GM12878 (cell line): ENCODE data around the gene GPSM1. TPM values are rescaled to one million over a fixed set of nuclear protein-coding genes. Genes with fewer than 3 reads are reported as not detected.

ENCODE experiments used
- ATAC-seq: fragments of 200-7000 bp; cut with Tn5 transposase; 3 replicates; pipeline ENCODE4 v1.9.1; 2020; ENCODE audit warnings: mild to moderate bottlenecking, moderate library complexity
- BruUV-seq: library from RNA; stranded (reverse); fragments of 400-500 nt; replicated peaks from 2 replicates; lab custom pipeline; 2021; lab: Mats Ljungman, UMichigan
- CTCF ChIA-PET: fragments of 300-600 bp; sonication (Branson Sonifier 250); formaldehyde crosslinking; extraction: SDS; loops from one replicate; lab custom pipeline; 2021; ENCODE audit warnings: inconsistent platforms; lab: Yijun Ruan, JAX
- POLR2A ChIA-PET: fragments of 350-600 bp; formaldehyde crosslinking; extraction: SDS; loops from one replicate; lab custom pipeline; 2021; ENCODE audit warnings: inconsistent platforms; lab: Charles Lee
- RAD21 ChIA-PET: fragments of 300-600 bp; sonication (Branson Sonifier 250); formaldehyde crosslinking; loops from one replicate; lab custom pipeline; 2023; ENCODE audit warnings: antibody characterized with exemption; ENCODE audit not compliant: unreplicated experiment; lab: Charles Lee
- SMC1A ChIA-PET: fragments of 300-600 bp; sonication (Branson Sonifier 250); formaldehyde crosslinking; loops from one replicate; lab custom pipeline; 2023; ENCODE audit not compliant: unreplicated experiment, uncharacterized antibody; lab: Charles Lee
- DNase-seq: peaks from one replicate; pipeline ENCODE4 v3.0.0-alpha.2; 2011; ENCODE audit warnings: low read depth, low spot score
- FAIRE-seq: peaks from 3 replicates; lab custom pipeline; 2011; peaks lifted over from hg19 to GRCh38; lab: Jason Lieb, UNC
- H2AFZ ChIP-seq: 2 replicates; pipeline ENCODE4 v1.6.0; 2011; ENCODE audit warnings: low read depth, low read length, control low read depth; ENCODE audit not compliant: control insufficient read depth
- H3K27ac ChIP-seq: 2 replicates; pipeline ENCODE4 v1.5.1; 2011; ENCODE audit warnings: control low read depth; ENCODE audit not compliant: control insufficient read depth, insufficient read depth
- H3K27me3 ChIP-seq, 2 experiments: replicated peaks in 1 of 2; 2 replicates each; pipeline versions ENCODE4 v1.6.0 to v1.6.1; 2011; ENCODE audit warnings: low read length in 1 of 2; ENCODE audit not compliant: control insufficient read depth in 2 of 2, insufficient read depth in 2 of 2
- H3K36me3 ChIP-seq, 2 experiments: 2 replicates each; pipeline ENCODE4 v1.5.1; 2011; ENCODE audit warnings: low read length in 1 of 2; ENCODE audit not compliant: control insufficient read depth in 2 of 2, insufficient read depth in 2 of 2
- H3K4me1 ChIP-seq: 2 replicates; pipeline ENCODE4 v1.6.1; 2011; ENCODE audit warnings: mild to moderate bottlenecking, low read length, moderate library complexity, mixed read lengths; ENCODE audit not compliant: control insufficient read depth, insufficient read depth
- H3K4me2 ChIP-seq: 2 replicates; pipeline ENCODE4 v1.6.0; 2011; ENCODE audit warnings: control low read depth; ENCODE audit not compliant: control insufficient read depth, insufficient read depth
- H3K4me3 ChIP-seq: fragments of 200-600 bp; sonication (generic); 2 replicates; pipeline ENCODE4 v1.5.1; 2016
- H3K79me2 ChIP-seq: 2 replicates; pipeline ENCODE4 v1.6.0; 2011; ENCODE audit warnings: low read length; ENCODE audit not compliant: control insufficient read depth, insufficient read depth
- H3K9ac ChIP-seq: 2 replicates; pipeline ENCODE4 v1.8.0; 2011; ENCODE audit warnings: low read length, control low read depth, mixed read lengths; ENCODE audit not compliant: control insufficient read depth, insufficient read depth
- H3K9me3 ChIP-seq: replicated peaks from 3 replicates; pipeline ENCODE4 v1.5.1; 2011; ENCODE audit warnings: mild to moderate bottlenecking, low read length; ENCODE audit not compliant: control insufficient read depth, insufficient read depth
- H4K20me1 ChIP-seq: 2 replicates; pipeline ENCODE4 v1.6.0; 2011; ENCODE audit not compliant: control insufficient read depth, insufficient read depth
- BCLAF1 ChIP-seq: fragments of 450-650 bp; IDR thresholded peaks from 2 replicates; pipeline ENCODE4 v1.6.1; 2017; ENCODE audit warnings: antibody characterized with exemption, mild to moderate bottlenecking, moderate library complexity
- MTA2 ChIP-seq: fragments of 450-650 bp; IDR thresholded peaks from 2 replicates; pipeline ENCODE4 v1.6.1; 2016; ENCODE audit warnings: low read depth, mild to moderate bottlenecking, moderate library complexity
- NBN ChIP-seq: fragments of 450-650 bp; IDR thresholded peaks from 2 replicates; pipeline ENCODE4 v1.6.1; 2016
- NR2C2 ChIP-seq: IDR thresholded peaks from 2 replicates; pipeline ENCODE4 v1.6.1; 2011; ENCODE audit warnings: borderline replicate concordance, low read depth; ENCODE audit not compliant: control insufficient read depth, insufficient read length
- PAX5 ChIP-seq: IDR thresholded peaks from 2 replicates; pipeline ENCODE4 v1.6.1; 2011; ENCODE audit warnings: low read depth, low read length, borderline replicate concordance
- POLR2A ChIP-seq: IDR thresholded peaks from 2 replicates; pipeline ENCODE4 v1.6.1; 2011; ENCODE audit warnings: low read depth, mild to moderate bottlenecking, low read length
- POLR2AphosphoS2 ChIP-seq: IDR thresholded peaks from 2 replicates; pipeline ENCODE4 v1.6.1; 2011; ENCODE audit warnings: low read depth, mild to moderate bottlenecking, low read length, improper control_type of control experiment, moderate library complexity
- RB1 ChIP-seq: fragments of 450-650 bp; formaldehyde crosslinking; IDR thresholded peaks from 2 replicates; pipeline ENCODE4 v1.6.1; 2017; ENCODE audit warnings: mild to moderate bottlenecking, borderline replicate concordance
- STAT3 ChIP-seq: IDR thresholded peaks from 2 replicates; pipeline ENCODE4 v1.6.1; 2011; ENCODE audit warnings: low read depth, low read length, improper control_type of control experiment
- ZBTB11 ChIP-seq: fragments of 450-650 bp; formaldehyde crosslinking; IDR thresholded peaks from 2 replicates; pipeline ENCODE4 v1.5.0; 2022; ENCODE audit warnings: mild to moderate bottlenecking, missing genetic modification characterization
- ZNF687 ChIP-seq: fragments of 450-650 bp; IDR thresholded peaks from 2 replicates; pipeline ENCODE4 v1.6.1; 2017; ENCODE audit warnings: mild to moderate bottlenecking, moderate library complexity
- WGBS: methylation state at CpG from one replicate; pipeline ENCODE4 v1.1.6; 2016; ENCODE audit warnings: low lambda C conversion rate; ENCODE audit not compliant: insufficient replicate concordance, insufficient coverage; ENCODE audit errors: missing lambda C conversion rate; 5-methylcytosine and 5-hydroxymethylcytosine counted together
- in situ Hi-C: fragments of 300-500 bp; cut with MboI; formaldehyde crosslinking; loops from 9 replicates; pipeline ENCODE4 v1.14.3; 2018; ENCODE audit warnings: mixed read lengths
- intact Hi-C: fragments of 100-400 bp; cut with micrococcal nuclease; formaldehyde crosslinking; loops from one replicate; pipeline ENCODE4 v1.14.2; 2022; ENCODE audit not compliant: unreplicated experiment
- polyA plus RNA-seq, 11 experiments: library from polyadenylated mRNA; depleted of rRNA in 4 of 11; unstranded in 6 of 11; stranded (reverse) in 5 of 11; fragments of >200 nt; fragmentation: Nextera tagmentation in 4 of 11; fragmentation: Illumina TruSeq in 1 of 11; extraction: Ambion mirVana in 4 of 11; extraction: Trizol in 1 of 11; gene quantifications; 1 replicate in 1 of 11; 2 replicates in 10 of 11; pipeline versions ENCODE4 v1.2.1 to v1.2.3, GENCODE V29; 2011 to 2016; ENCODE audit warnings: inconsistent platforms in 2 of 11, missing spikeins in 2 of 11, low read depth in 1 of 11
- total RNA-seq, 4 experiments: library from RNA; depleted of rRNA in 3 of 4; stranded (reverse); fragments of >200 nt in 3 of 4; fragmentation: Illumina TruSeq in 1 of 4; extraction: Trizol in 1 of 4; gene quantifications; 2 replicates each; pipeline versions ENCODE4 v1.2.1 to v1.2.3, GENCODE V29; 2013 to 2021

GPSM1 gene
- total and polyA plus RNA-seq, 10 of the 15 experiments (the other 5 are each of a cell fraction or from before 2014, with no cell fraction given), result 0.04 to 0.10 (median 0.10) TPM; not detected in 7

GRCh38 chr9:136402067-136402466 lies 74.7 kb downstream of the GPSM1 start (continued):
- TF ChIP-seq BCLAF1 (no peak), STAT3 (no peak), ZBTB11 (CRISPR knock-in tag) (no peak), PAX5 (no peak)

- Histone ChIP-seq H3K27me3 (no peaks in the 10 kb centered on the region), H3K79me2 (peaks cover 32% of the 10 kb centered on the region), H4K20me1 (no peaks in the 10 kb centered on the region), H3K4me1 (peaks cover 41% of the 10 kb centered on the region), H3K9me3 (no peaks in the 10 kb centered on the region), H3K4me3 (peak overlapping the region; percentile 37; the same call in 1 of the 2 replicates), H3K27ac (peak overlapping the region; percentile 92), H3K9ac (peak overlapping the region; percentile 65), H2AFZ (no peak overlapping the region), H3K36me3 (peaks cover 7 to 18% of the 10 kb centered on the region in 2 experiments; a peak in 3 of 4 replicates), H3K4me2 (peak overlapping the region; percentile 90)
- WGBS, result 7% methylated on average over 5 of the region's 5 CpGs
- ATAC-seq (peak; percentile 78), DNase-seq (peak; percentile 51), FAIRE-seq (peak; percentile 65)
- ChIA-PET POLR2A (interaction anchor here (1.8 to 1.9 kb wide), 2 partner anchors 31 to 40 kb away, joined by 5 to 10 read pairs; partner anchors contain the start of gene DNLZ), RAD21 (interaction anchor here (0.7 to 1.3 kb wide), 4 partner anchors 35 to 491 kb away, joined by 3 to 8 read pairs (median 6); partner anchors contain the start of gene DNLZ), CTCF (interaction anchor here (0.6 to 1.1 kb wide), 3 partner anchors 12 to 233 kb away, joined by 3 to 5 read pairs (median 3); no protein-coding TSS in a partner anchor), SMC1A (no interaction called here)
- BruUV-seq, result no TSS peak
- in situ Hi-C loops (no loop called here), intact Hi-C loops (no loop called here)
- TF ChIP-seq MTA2 (0 out of 2 replicates have a peak, but pooled peaks have one; percentile 21), RB1 (no peak), ZNF687 (peak; percentile 79), POLR2AphosphoS2 (peak; percentile 45; the same call in 1 of the 2 replicates), NBN (peak; percentile 32; the same call in 1 of the 2 replicates), NR2C2 (no peak), POLR2A (peak; percentile 69; the same call in 1 of the 2 replicates)
Measured at GRCh38 chr9:136403538-136403914, 76.2 kb downstream of the GPSM1 start.
